ENCODE measurements around the gene CIAO2A.

GRCh38 chr15:64121614-64122013 lies 28.0 kb upstream of the CIAO2A start:
- TF ChIP-seq CTCF (IDR thresholded peaks at IDR 0.05) (no peak), EZH2phosphoT487 (IDR thresholded peaks at IDR 0.05) (no peak)
